ENCODE data around the gene KHDC4. TPM values are rescaled to one million over a fixed set of nuclear protein-coding genes. Genes with fewer than 3 reads are reported as not detected.
A peak's percentile ranks its signal among the peaks of the same experiment; 100 is the strongest.

The KHDC4 gene
- total and polyA plus RNA-seq, 9 of the 15 experiments (the other 6 are each of a cell fraction or from before 2014, with no cell fraction given), result 12.1 to 185 (median 65.6) TPM

DNA sequence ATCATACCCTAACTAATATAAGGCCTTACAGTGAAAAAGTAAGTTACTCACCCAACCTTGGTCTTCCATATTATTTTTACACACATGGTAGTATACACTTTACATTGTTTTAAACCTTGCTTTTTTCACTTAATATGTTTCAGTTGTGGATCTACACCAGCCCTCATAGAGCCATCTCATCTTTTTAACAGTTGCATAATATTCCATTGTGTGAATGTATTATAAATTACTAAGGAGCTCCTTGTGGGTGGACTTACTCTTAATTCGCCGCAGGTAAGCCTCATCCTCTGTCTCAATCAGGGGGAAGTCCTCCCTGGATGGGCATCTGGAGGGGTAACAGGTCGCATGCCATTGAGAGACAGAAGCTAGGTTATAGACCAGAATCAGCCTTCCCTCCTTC, 20.4 kb upstream of the KHDC4 start:
- DNase-seq (ENCODE audit: extremely low read depth in 1 of 4, low spot score in 3 of 4) (no peak), FAIRE-seq (no peak)
- CTCF ChIA-PET (ENCODE audit: low intra/inter-chr PET ratio), result interaction anchor here (0.6 kb wide), 1 partner anchor 106 kb away, joined by 6 read pairs; the partner anchor contains the start of gene RAB25

DNA sequence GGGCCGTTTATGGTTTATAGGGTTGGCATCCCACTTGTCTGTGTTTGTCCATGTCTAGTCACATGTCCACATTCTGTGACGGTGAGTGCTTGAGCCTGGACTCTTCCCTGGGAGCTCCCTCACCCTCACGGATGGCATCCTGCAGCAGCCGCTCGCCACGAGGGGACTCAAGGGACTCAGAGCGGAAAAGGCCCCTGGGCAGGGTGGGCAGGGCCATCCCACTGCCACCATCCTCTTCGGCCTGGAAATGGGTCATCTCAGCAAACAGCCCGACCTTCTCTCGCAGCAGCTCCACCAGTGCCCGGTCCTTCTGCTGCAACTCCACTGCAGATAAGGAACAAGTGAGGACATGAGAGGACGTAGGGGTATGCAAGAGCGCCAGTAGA, 18.3 kb upstream of the KHDC4 start:
- intact Hi-C loops (cut with micrococcal nuclease) (no loop called here), in situ Hi-C loops (cut with MboI) (no loop called here)
- 90% methylated on average over 10 of the region's 13 CpGs for WGBS (ENCODE audit: insufficient coverage, low coverage, missing lambda C conversion rate)
- ChIA-PET POLR2A (interaction anchor here (0.6 to 1.2 kb wide), 3 partner anchors 11 to 294 kb away, joined by 3 read pairs; no protein-coding TSS in a partner anchor), CTCF (ENCODE audit: low intra/inter-chr PET ratio) (no interaction called here)
- H2AFZ ChIP-seq (ENCODE audit: low read depth, low read length), result no peak overlapping the region
- FAIRE-seq, result no peak
- peaks cover 4% of the 10 kb centered on the region for H3K9me1 ChIP-seq (ENCODE audit: control insufficient read depth, insufficient read depth, low read length)
- H3K4me3 ChIP-seq, result no peak overlapping the region
- no peaks in the 10 kb centered on the region for H3K9me3 ChIP-seq (replicated peaks; ENCODE audit: control insufficient read depth, insufficient read depth, low read depth, low read length)
- ATAC-seq, result no peak
- peaks cover 84% of the 10 kb centered on the region for H3K36me3 ChIP-seq (ENCODE audit: control insufficient read depth, insufficient read depth, low read length)
- BruUV-seq (replicated peaks), result no TSS peak
- no peak overlapping the region for H3K27ac ChIP-seq (ENCODE audit: extremely low read depth, low read depth, low read length)
- DNase-seq (ENCODE audit: extremely low read depth in 1 of 4, low spot score in 3 of 4), result no peak
- no peaks in the 10 kb centered on the region for H3K27me3 ChIP-seq (ENCODE audit: control insufficient read depth in 2 of 2, insufficient read depth in 2 of 2, low read length in 2 of 2)
- no peaks in the 10 kb centered on the region for H3K79me2 ChIP-seq (ENCODE audit: control insufficient read depth, insufficient read depth, low read length)
- H3K4me2 ChIP-seq (ENCODE audit: insufficient read depth, low read length), result no peak overlapping the region
- H3K9ac ChIP-seq (ENCODE audit: insufficient read depth in 1 of 2, low read depth in 2 of 2, low read length in 2 of 2), result no peak overlapping the region
- no peaks in the 10 kb centered on the region for H4K20me1 ChIP-seq (replicated peaks; ENCODE audit: control insufficient read depth, insufficient read depth, low read length)
- no peaks in the 10 kb centered on the region; a peak in 1 of 5 replicates for H3K4me1 ChIP-seq (replicated peaks in 1 of 2; ENCODE audit: control insufficient read depth in 2 of 2, insufficient read depth in 2 of 2, low read length in 2 of 2)
- TF ChIP-seq POLR2G (IDR thresholded peaks at IDR 0.05; ENCODE audit: low read depth, low read length) (peak; percentile 52), ZNF253 (CRISPR knock-in tag; conservative IDR thresholded peaks at IDR 0.05) (no peak), ZNF436 (CRISPR knock-in tag; IDR thresholded peaks at IDR 0.05) (no peak), POLR2A (conservative IDR thresholded peaks at IDR 0.05) (0 out of 2 replicates have a peak, but pooled peaks have one; percentile 0)
- TF ChIP-seq, protein P1, sequence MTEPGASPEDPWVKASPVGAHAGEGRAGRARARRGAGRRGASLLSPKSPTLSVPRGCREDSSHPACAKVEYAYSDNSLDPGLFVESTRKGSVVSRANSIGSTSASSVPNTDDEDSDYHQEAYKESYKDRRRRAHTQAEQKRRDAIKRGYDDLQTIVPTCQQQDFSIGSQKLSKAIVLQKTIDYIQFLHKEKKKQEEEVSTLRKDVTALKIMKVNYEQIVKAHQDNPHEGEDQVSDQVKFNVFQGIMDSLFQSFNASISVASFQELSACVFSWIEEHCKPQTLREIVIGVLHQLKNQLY (CRISPR knock-in tag; conservative IDR thresholded peaks at IDR 0.05), result no peak
- TF ChIP-seq, protein P2, sequence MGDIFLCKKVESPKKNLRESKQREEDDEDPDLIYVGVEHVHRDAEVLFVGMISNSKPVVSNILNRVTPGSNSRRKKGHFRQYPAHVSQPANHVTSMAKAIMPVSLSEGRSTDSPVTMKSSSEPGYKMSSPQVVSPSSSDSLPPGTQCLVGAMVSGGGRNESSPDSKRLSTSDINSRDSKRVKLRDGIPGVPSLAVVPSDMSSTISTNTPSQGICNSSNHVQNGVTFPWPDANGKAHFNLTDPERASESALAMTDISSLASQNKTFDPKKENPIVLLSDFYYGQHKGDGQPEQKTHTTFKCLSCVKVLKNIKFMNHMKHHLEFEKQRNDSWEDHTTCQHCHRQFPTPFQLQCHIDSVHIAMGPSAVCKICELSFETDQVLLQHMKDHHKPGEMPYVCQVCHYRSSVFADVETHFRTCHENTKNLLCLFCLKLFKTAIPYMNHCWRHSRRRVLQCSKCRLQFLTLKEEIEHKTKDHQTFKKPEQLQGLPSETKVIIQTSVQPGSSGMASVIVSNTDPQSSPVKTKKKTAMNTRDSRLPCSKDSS (IDR thresholded peaks at IDR 0.05; ENCODE audit: low read depth, partially characterized antibody), result no peak

More for the DNA sequence above, 20.4 kb upstream of the KHDC4 start:
- intact Hi-C loops (cut with micrococcal nuclease), result no loop called here
- no peak for TF ChIP-seq RNF2 (IDR thresholded peaks at IDR 0.05)
- peak; percentile 24 for TF ChIP-seq ZNF146 (CRISPR knock-in tag; IDR thresholded peaks at IDR 0.05; ENCODE audit: unreplicated experiment)
- peak; percentile 7 for TF ChIP-seq RBM25 (IDR thresholded peaks at IDR 0.05; ENCODE audit: low read depth, low read length, severe bottlenecking)
- Histone ChIP-seq H2AFZ (ENCODE audit: low read depth, low read length) (no peak overlapping the region), H3K27me3 (ENCODE audit: control insufficient read depth in 2 of 2, insufficient read depth in 2 of 2, low read length in 2 of 2) (no peaks in the 10 kb centered on the region), H3K4me2 (ENCODE audit: insufficient read depth, low read length) (no peak overlapping the region), H3K79me2 (ENCODE audit: control insufficient read depth, insufficient read depth, low read length) (no peaks in the 10 kb centered on the region), H3K4me3 (no peak overlapping the region), H3K4me1 (replicated peaks in 1 of 2; ENCODE audit: control insufficient read depth in 2 of 2, insufficient read depth in 2 of 2, low read length in 2 of 2) (no peaks in the 10 kb centered on the region; a peak in 1 of 5 replicates), H3K36me3 (ENCODE audit: control insufficient read depth, insufficient read depth, low read length) (peaks cover 92% of the 10 kb centered on the region), H4K20me1 (replicated peaks; ENCODE audit: control insufficient read depth, insufficient read depth, low read length) (0 out of 2 replicates have a peak, but pooled peaks cover under 1% of the 10 kb centered on the region), H3K9ac (ENCODE audit: insufficient read depth in 1 of 2, low read depth in 2 of 2, low read length in 2 of 2) (no peak overlapping the region), H3K9me3 (replicated peaks; ENCODE audit: control insufficient read depth, insufficient read depth, low read depth, low read length) (no peaks in the 10 kb centered on the region), H3K9me1 (ENCODE audit: control insufficient read depth, insufficient read depth, low read length) (peaks cover 4% of the 10 kb centered on the region), H3K27ac (ENCODE audit: extremely low read depth, low read depth, low read length) (no peak overlapping the region)
- BruUV-seq (replicated peaks), result no TSS peak
- no peak for ATAC-seq
- POLR2A ChIA-PET, result interaction anchor here (0.6 to 1.9 kb wide), 8 partner anchors 9 to 95 kb away, joined by 3 to 10 read pairs (median 5); no protein-coding TSS in a partner anchor
- in situ Hi-C loops (cut with MboI), result no loop called here
- WGBS (ENCODE audit: insufficient coverage, low coverage, missing lambda C conversion rate), result 95% methylated on average over 3 of the region's 3 CpGs

All from K562 (cell line).